GM23248 (cell line): ENCODE data around the gene ATG12. TPM values are rescaled to one million over a fixed set of nuclear protein-coding genes. Genes with fewer than 3 reads are reported as not detected.
A peak's percentile ranks its signal among the peaks of the same experiment; 100 is the strongest.

Source experiments
- DNase-seq: peaks from one replicate; pipeline ENCODE4 v3.0.0-alpha.2; 2015
- H2AFZ ChIP-seq: fragments of 200-600 bp; sonication (generic); 2 replicates; pipeline ENCODE4 v1.6.1; 2016; ENCODE audit warnings: antibody characterized with exemption
- H3F3A ChIP-seq: fragments of 200-600 bp; sonication (generic); 2 replicates; pipeline ENCODE4 v1.6.1; 2016; ENCODE audit warnings: mild to moderate bottlenecking, antibody characterized with exemption, mixed run types; ENCODE audit not compliant: insufficient read depth
- H3K27ac ChIP-seq: fragments of 200-600 bp; sonication (generic); 2 replicates; pipeline ENCODE4 v1.5.1; 2016; ENCODE audit warnings: mild to moderate bottlenecking
- H3K27me3 ChIP-seq: fragments of 200-600 bp; sonication (generic); replicated peaks from 2 replicates; pipeline ENCODE4 v1.6.1; 2016; ENCODE audit warnings: mild to moderate bottlenecking; ENCODE audit not compliant: insufficient read depth
- H3K36me3 ChIP-seq: fragments of 200-600 bp; sonication (generic); 2 replicates; pipeline ENCODE4 v1.6.1; 2016; ENCODE audit warnings: low read depth, mild to moderate bottlenecking
- H3K4me1 ChIP-seq: fragments of 200-600 bp; sonication (generic); 2 replicates; pipeline ENCODE4 v1.6.1; 2016; ENCODE audit warnings: mild to moderate bottlenecking; ENCODE audit not compliant: insufficient read depth
- H3K4me2 ChIP-seq: fragments of 200-600 bp; sonication (generic); one replicate; pipeline ENCODE4 v1.6.1; 2016; ENCODE audit warnings: mild to moderate bottlenecking; ENCODE audit not compliant: unreplicated experiment
- H3K4me3 ChIP-seq: fragments of 200-600 bp; sonication (generic); 2 replicates; pipeline ENCODE4 v1.5.1; 2016; ENCODE audit warnings: mild to moderate bottlenecking
- H3K79me2 ChIP-seq: fragments of 200-600 bp; sonication (generic); 2 replicates; pipeline ENCODE4 v1.6.1; 2016; ENCODE audit warnings: mild to moderate bottlenecking; ENCODE audit not compliant: insufficient read depth
- H3K9ac ChIP-seq: fragments of 200-600 bp; sonication (generic); 2 replicates; pipeline ENCODE4 v1.6.1; 2016; ENCODE audit warnings: mild to moderate bottlenecking
- H3K9me2 ChIP-seq: fragments of 200-600 bp; sonication (generic); 2 replicates; pipeline ENCODE4 v1.6.1; 2016; ENCODE audit warnings: mixed run types, mild to moderate bottlenecking, moderate library complexity; ENCODE audit not compliant: insufficient read depth
- H3K9me3 ChIP-seq: fragments of 200-600 bp; sonication (generic); one replicate; pipeline ENCODE4 v1.6.1; 2017; ENCODE audit warnings: low read depth
- H4K20me1 ChIP-seq: fragments of 200-600 bp; sonication (generic); 2 replicates; pipeline ENCODE4 v1.6.0; 2016; ENCODE audit not compliant: insufficient read depth
- EZH2 ChIP-seq: fragments of 200-600 bp; sonication (generic); IDR thresholded peaks from 2 replicates; pipeline ENCODE4 v1.6.1; 2018; ENCODE audit warnings: antibody characterized with exemption, mild to moderate bottlenecking; ENCODE audit not compliant: insufficient read depth, poor library complexity, severe bottlenecking
- EZH2phosphoT487 ChIP-seq: fragments of 200-600 bp; sonication (generic); IDR thresholded peaks from 2 replicates; pipeline ENCODE4 v1.6.1; 2018; ENCODE audit warnings: antibody characterized with exemption, moderate library complexity, mild to moderate bottlenecking, low read depth; ENCODE audit not compliant: insufficient read depth
- WGBS, 2 experiments: methylation state at CpG; one replicate each; pipeline ENCODE4 v1.1.6; 2015 to 2017; ENCODE audit warnings: low lambda C conversion rate in 2 of 2, low coverage in 1 of 2; ENCODE audit errors: missing lambda C conversion rate in 2 of 2; 5-methylcytosine and 5-hydroxymethylcytosine counted together
- in situ Hi-C: fragments of 300-500 bp; cut with MboI; formaldehyde crosslinking; loops from 2 replicates; pipeline ENCODE4 v1.15.0; 2020
- polyA plus RNA-seq: library from polyadenylated mRNA; unstranded; fragments of >200 nt; fragmentation: Nextera tagmentation; extraction: Ambion mirVana; gene quantifications from 2 replicates; pipeline ENCODE4 v1.2.1, GENCODE V29; 2016
- total RNA-seq: library from RNA; depleted of rRNA; stranded (reverse); fragments of >200 nt; shearing (Covaris generic); gene quantifications from 2 replicates; pipeline ENCODE4 v1.2.3, GENCODE V29; 2014

Gene ATG12
- total and polyA plus RNA-seq, 2 experiments from 2014 or later, result 57.2 to 126 TPM

DNA sequence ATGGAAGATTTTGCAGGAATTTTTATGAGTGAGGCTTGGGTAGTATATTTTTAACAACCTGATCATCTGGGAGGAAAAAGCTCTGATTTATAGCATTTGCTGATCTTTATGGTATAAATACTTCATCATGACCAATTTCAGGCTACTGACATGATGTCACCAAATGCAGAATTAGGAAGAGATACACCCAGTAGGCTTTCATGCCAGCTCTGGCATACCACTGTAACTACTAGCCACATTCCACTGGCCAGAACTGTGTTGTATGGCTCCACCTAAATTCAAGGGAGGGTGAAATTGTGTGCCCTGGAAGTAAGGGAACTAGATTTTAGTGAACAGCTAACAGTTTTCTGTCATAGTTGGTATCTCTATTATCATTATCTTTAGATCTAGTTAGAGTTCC, 18.0 kb upstream of the ATG12 start:
- Histone ChIP-seq H3K4me1 (peaks cover 36% of the 10 kb centered on the region), H3K27ac (no peak overlapping the region), H3K79me2 (peaks cover 99% of the 10 kb centered on the region), H4K20me1 (peaks cover 14% of the 10 kb centered on the region), H3K4me2 (no peak overlapping the region), H3K9me3 (no peaks in the 10 kb centered on the region), H3K9me2 (no peaks in the 10 kb centered on the region), H2AFZ (no peak overlapping the region), H3K9ac (no peak overlapping the region), H3K4me3 (no peak overlapping the region), H3K27me3 (no peaks in the 10 kb centered on the region), H3K36me3 (no peaks in the 10 kb centered on the region), H3F3A (peaks cover 9% of the 10 kb centered on the region; the same call in 1 of the 2 replicates)
- TF ChIP-seq EZH2, result no peak
- TF ChIP-seq EZH2phosphoT487, result no peak
- in situ Hi-C loops, result no loop called here
- DNase-seq, result peak; percentile 71

DNA sequence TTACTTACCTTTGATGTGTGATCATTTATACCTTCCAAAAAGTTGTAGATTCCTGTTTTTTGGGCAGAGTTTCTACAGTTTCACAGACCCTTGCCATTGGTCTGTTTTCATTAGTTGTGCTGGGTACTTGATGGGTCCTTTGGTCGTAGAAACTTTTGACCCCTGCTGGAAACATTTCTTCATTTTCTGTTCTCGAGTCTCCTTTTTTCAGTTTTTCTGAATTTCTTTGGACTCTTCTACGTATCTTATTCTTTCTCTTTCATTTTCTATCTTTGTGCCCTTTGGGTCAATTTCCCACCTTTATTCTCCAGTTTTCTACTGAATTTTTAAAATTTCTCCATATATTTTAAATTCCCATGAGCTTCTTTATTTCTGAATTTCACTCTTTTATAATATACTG, 17.0 kb upstream of the ATG12 start:
- no peaks in the 10 kb centered on the region for H3K9me3 ChIP-seq
- H3K9ac ChIP-seq, result no peak overlapping the region
- peaks cover 36% of the 10 kb centered on the region for H3K4me1 ChIP-seq
- no peak overlapping the region for H3K4me3 ChIP-seq
- in situ Hi-C loops, result no loop called here
- no peaks in the 10 kb centered on the region for H3K27me3 ChIP-seq
- WGBS, 2 experiments, result 66 to 74% methylated on average over 3 of the region's 3 CpGs
- H3K9me2 ChIP-seq, result no peaks in the 10 kb centered on the region
- H2AFZ ChIP-seq, result no peak overlapping the region
- H3K79me2 ChIP-seq, result peaks cover 99% of the 10 kb centered on the region
- H3K36me3 ChIP-seq, result no peaks in the 10 kb centered on the region
- H3K4me2 ChIP-seq, result no peak overlapping the region
- H3K27ac ChIP-seq, result no peak overlapping the region
- H4K20me1 ChIP-seq, result peaks cover 13% of the 10 kb centered on the region
- H3F3A ChIP-seq, result peaks cover 9% of the 10 kb centered on the region; the same call in 1 of the 2 replicates
- no peak for DNase-seq
- TF ChIP-seq EZH2, result no peak
- TF ChIP-seq EZH2phosphoT487, result no peak

DNA sequence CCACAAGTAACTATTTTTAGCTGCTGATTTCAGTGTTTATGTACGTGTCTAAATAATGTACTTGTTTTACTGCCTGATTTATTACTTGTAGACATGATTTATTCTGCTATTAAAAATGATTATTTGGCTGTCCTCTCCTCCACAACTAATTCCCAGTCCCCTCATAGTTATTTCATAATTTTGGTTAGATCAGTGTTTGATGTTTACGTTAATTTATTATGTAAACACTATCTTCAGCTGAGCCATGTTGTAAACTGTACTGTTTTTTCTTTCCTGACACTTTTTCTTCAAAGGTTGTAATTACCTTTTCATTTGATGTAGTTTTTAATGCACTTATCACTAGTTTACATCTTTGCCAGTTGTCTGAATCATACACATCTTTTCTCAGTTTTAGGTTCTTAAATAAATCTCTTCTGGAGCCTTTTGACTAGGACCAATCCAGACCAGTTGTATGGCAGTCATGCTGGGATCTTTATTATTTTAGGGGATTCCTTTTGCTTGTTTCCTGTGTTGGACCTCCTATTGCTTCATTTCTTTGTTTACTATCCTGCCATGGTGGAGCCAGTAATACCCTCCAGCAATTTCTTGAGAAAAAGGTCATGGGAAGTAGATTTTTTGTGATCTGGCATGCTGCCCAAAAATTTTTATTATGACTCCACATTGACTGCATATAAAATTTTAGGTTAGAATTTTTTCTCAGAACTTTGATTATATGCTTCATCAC, 16.4 kb upstream of the ATG12 start:
- peaks cover 13% of the 10 kb centered on the region for H4K20me1 ChIP-seq
- H3F3A ChIP-seq, result peaks cover 9% of the 10 kb centered on the region; the same call in 1 of the 2 replicates
- no peaks in the 10 kb centered on the region for H3K36me3 ChIP-seq
- peak; percentile 44 for DNase-seq
- peaks cover 36% of the 10 kb centered on the region for H3K4me1 ChIP-seq
- H3K79me2 ChIP-seq, result peaks cover 99% of the 10 kb centered on the region
- no peak overlapping the region for H3K4me3 ChIP-seq
- 16 to 25% methylated on average over 2 of the region's 2 CpGs for WGBS, 2 experiments
- no peak overlapping the region for H3K27ac ChIP-seq
- H3K9ac ChIP-seq, result no peak overlapping the region
- no peaks in the 10 kb centered on the region for H3K9me2 ChIP-seq
- in situ Hi-C loops, result no loop called here
- H3K27me3 ChIP-seq, result no peaks in the 10 kb centered on the region
- no peak overlapping the region for H3K4me2 ChIP-seq
- TF ChIP-seq EZH2, result no peak
- TF ChIP-seq EZH2phosphoT487, result no peak
- no peak overlapping the region for H2AFZ ChIP-seq
- no peaks in the 10 kb centered on the region for H3K9me3 ChIP-seq

DNA sequence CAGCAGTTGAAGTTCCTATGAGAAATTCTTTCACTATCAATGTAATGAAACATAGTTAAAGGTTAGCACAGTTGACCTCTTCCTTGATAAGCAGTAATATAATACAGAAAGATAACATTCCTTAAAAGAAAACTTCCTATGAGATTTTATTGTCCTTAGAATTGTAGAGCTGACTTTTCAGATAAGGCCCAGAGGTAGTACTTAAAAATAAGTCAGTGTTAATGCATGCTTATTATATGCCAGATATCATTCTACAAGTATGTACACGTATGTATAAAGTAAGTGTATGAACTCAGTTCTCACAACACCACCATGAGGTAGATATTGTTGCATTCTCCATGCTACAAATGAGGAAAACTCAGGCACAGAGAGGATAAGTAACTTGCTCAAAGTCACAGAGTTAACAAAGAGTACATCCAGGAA, 15.7 kb upstream of the ATG12 start:
- peaks cover 9% of the 10 kb centered on the region; the same call in 1 of the 2 replicates for H3F3A ChIP-seq
- H3K79me2 ChIP-seq, result peaks cover 99% of the 10 kb centered on the region
- no peak overlapping the region for H3K27ac ChIP-seq
- DNase-seq, result no peak
- no peaks in the 10 kb centered on the region for H3K27me3 ChIP-seq
- no peaks in the 10 kb centered on the region for H3K36me3 ChIP-seq
- no peak overlapping the region for H3K4me3 ChIP-seq
- H2AFZ ChIP-seq, result no peak overlapping the region
- H4K20me1 ChIP-seq, result peaks cover 13% of the 10 kb centered on the region
- H3K4me2 ChIP-seq, result no peak overlapping the region
- H3K9ac ChIP-seq, result no peak overlapping the region
- WGBS, 2 experiments, result 57 to 61% methylated on average over 1 of the region's 1 CpG
- in situ Hi-C loops, result no loop called here
- H3K9me2 ChIP-seq, result no peaks in the 10 kb centered on the region
- TF ChIP-seq EZH2 (no peak), EZH2phosphoT487 (no peak)
- H3K9me3 ChIP-seq, result no peaks in the 10 kb centered on the region
- H3K4me1 ChIP-seq, result peaks cover 36% of the 10 kb centered on the region

DNA sequence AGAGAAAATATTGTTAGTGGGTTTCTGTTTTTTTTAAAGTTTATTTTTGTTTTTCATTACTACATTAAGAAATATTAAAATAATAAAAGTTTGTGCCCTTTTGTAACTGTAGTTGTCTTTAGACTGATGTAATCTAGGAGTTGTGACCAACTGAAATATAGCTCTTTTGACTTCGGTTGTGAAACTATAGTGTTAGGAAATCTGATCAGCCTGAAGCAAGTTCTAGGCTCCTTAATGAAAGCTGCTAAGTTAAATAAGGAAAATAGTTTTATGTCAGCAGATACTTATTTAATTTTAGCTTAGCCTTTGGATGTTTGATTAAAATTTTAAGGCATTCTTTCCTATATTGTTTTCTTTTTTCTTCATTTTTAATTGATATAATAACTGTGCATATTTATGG, 14.6 kb upstream of the ATG12 start:
- no peak overlapping the region for H3K9ac ChIP-seq
- in situ Hi-C loops, result no loop called here
- H3K4me1 ChIP-seq, result peaks cover 43% of the 10 kb centered on the region
- H3K4me2 ChIP-seq, result no peak overlapping the region
- H3K9me2 ChIP-seq, result no peaks in the 10 kb centered on the region
- no peak overlapping the region for H3K4me3 ChIP-seq
- WGBS, 2 experiments, result 62 to 70% methylated on average over 1 of the region's 1 CpG
- H3K9me3 ChIP-seq, result no peaks in the 10 kb centered on the region
- peaks cover 14% of the 10 kb centered on the region; the same call in 1 of the 2 replicates for H3F3A ChIP-seq
- no peak overlapping the region for H3K27ac ChIP-seq
- TF ChIP-seq EZH2phosphoT487, result no peak
- no peak for TF ChIP-seq EZH2
- H2AFZ ChIP-seq, result no peak overlapping the region
- peaks cover 17% of the 10 kb centered on the region for H4K20me1 ChIP-seq
- H3K36me3 ChIP-seq, result no peaks in the 10 kb centered on the region
- H3K79me2 ChIP-seq, result peaks cover 99% of the 10 kb centered on the region
- H3K27me3 ChIP-seq, result no peaks in the 10 kb centered on the region
- peak; percentile 48 for DNase-seq
